HG03060 (cell line): ENCODE measurements around the gene CACNA1G.

Experiments
- ATAC-seq: cut with Tn5 transposase; IDR thresholded peaks from one replicate; pipeline ENCODE4 v1.9.1; 2021; ENCODE audit warnings: low read depth, moderate number of reproducible peaks; ENCODE audit not compliant: unreplicated experiment

CACNA1G gene

DNA sequence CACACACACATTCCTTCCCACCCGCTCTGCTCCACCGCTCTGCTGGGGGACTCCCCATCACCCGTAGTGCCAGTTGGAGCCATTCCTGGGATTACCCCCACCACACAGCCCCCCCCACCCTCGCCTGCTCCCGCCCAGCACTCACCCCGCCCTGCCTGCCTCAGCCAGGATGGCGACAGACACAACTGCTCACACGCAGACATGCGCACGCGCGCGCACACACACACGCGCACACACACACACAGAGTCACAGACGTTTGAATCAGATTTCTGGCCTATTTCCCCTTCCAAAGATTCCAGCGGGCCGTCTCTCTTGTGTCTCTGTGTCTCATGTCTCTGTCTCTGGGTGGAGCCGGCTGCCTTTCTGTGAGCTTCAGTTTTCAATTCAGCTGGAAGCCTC is 4.4 kb downstream of the CACNA1G start:
- no peak for ATAC-seq

DNA sequence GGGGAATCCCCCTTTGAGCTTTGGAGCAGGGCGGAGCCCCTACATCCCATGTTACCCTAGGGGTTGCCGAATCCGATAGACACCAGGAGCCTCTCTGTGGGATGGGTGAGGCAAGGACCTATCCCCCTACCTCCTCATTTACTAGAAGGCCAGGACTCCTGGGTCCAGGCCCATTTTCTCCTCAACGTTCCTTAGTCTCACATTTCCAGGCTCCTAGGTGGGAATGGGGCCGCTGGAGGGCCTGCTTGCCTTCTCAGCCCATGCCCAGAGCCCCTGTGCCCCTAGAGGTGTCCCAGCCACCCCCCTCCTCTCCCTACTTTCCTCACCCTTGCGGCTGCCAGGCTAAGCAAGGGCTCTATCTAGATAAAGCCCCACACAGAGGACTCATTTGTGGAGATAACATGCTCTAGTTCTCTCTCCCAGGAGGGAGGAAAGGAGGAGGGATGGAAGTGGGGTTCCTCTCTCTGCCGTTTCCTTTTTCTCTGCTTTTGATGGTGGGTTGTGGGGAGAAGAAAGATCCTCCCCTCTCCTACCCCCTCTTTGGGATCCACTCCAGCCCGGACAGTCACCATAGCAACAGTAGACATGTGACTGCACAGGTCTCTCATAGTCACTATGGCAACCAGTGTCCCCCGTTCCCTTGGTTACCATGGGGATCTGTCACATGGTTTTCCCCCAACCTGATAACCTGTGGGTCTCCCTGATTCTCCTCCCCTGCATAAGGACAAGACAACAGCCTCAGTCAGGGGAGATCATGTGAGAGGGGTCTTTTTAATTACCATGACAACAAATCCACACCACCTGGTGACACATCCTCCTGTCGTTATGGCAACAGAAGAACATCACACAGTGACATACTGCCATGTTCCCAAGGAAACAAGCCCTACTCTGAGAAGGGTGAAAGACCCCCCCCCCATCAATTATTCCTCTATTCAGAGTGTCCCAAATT is 5.2 kb downstream of the CACNA1G start:
- no peak for ATAC-seq

DNA sequence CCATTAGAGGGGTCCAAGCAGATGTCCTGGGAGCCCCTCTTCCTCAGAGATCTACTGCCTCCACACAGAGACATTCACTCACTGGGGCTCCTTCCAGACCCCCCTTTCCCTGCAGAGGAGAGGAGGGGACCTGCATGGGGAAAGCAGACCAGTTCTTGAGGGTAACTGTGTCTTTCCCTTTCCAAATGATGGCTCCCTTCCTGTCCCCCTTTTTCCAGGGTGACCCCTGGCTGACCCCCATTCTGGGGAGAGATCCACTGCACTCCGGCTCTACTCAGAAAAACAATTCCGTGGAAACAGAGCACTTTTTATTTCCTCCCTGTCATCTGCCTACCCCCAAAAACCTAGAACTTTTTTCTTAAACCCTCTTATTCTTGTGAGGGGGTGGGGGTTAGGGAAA is 6.4 kb downstream of the CACNA1G start:
- no peak for ATAC-seq

DNA sequence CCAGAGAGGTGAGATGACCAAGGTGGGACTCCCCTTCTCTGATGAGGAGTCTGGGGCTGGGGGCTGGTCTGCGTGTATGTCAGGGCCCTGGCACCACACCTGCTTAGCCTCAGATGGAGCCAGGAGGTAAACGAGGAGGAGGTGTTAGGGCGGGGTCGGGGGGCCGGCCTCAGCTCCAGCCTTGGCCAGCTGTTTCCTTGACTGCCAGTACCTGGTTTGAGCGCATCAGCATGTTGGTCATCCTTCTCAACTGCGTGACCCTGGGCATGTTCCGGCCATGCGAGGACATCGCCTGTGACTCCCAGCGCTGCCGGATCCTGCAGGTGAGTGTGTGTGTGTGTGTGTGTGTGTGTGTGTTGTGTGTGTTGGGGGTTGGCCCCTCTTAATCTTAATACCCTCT is 8.1 kb downstream of the CACNA1G start:
- no peak for ATAC-seq

DNA sequence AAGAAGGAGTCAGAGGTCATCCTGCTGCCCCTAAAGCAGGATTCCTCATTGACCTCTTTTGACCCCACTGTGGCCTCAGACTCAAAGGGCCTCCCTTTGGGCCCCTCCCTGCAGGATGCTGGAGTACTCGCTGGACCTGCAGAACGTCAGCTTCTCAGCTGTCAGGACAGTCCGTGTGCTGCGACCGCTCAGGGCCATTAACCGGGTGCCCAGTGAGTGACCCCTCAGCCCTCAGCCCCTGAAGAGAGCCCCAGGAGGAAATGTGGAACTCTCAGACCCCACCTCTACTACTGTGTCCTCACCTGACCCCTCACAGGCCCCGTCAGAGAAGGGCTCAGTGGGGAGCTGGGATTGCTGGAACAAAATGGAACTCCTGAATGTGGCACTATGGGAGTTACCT is 9.1 kb downstream of the CACNA1G start:
- ATAC-seq: no peak

DNA sequence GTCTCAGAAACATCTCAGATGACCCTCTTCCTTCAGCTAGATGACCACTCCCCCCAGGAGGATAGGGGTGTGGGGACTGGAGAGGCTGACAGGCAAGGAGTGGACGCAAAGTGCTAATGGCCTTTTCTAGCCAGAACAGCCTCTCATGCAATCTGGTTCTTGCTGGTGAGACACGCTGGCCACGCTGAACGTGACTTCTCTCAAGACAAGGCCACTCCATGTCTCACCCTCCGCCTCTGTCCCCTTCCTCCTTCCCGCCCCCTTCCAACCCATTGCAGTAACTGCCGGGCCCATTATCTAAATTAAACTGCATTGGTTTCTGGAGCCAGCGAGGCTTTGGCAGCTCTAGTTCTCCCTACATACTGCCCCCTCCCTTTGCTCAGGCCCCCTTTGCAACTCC is 9.5 kb downstream of the CACNA1G start:
- no peak for ATAC-seq

DNA sequence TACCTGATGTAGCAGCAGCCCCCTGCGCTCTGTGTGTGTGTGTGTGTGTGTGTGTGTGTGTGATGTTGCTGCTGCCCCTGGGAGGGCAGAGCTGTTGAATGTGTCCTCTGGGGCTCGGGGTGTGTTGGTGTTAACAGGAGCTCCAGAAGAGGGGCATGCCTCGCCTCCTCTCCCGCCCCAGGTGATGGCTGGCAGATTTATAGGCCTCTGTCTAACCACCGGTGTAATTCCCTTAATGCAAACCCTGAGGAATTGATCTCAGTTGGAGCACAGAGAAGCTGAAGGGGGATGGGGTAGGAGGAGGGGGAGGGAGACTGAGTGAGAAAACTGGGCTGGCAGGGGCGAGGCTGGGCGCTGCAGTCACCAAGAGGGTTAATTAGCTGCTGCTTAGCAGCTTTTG is 10.0 kb downstream of the CACNA1G start:
- ATAC-seq: no peak

DNA sequence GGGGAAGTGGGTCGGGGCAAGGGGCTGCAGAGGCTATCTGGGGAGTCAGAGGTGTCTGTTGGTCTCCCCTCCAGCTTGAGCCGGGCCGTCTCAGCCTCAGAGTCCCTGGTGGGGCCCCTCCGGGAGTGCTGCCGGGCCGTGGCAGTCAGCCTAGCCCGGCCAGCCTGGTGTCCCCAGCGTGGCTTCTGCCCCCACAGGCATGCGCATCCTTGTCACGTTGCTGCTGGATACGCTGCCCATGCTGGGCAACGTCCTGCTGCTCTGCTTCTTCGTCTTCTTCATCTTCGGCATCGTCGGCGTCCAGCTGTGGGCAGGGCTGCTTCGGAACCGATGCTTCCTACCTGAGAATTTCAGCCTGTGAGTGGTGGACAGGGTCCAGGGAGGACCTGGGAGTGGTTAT is 11.2 kb downstream of the CACNA1G start:
- ATAC-seq: no peak

DNA sequence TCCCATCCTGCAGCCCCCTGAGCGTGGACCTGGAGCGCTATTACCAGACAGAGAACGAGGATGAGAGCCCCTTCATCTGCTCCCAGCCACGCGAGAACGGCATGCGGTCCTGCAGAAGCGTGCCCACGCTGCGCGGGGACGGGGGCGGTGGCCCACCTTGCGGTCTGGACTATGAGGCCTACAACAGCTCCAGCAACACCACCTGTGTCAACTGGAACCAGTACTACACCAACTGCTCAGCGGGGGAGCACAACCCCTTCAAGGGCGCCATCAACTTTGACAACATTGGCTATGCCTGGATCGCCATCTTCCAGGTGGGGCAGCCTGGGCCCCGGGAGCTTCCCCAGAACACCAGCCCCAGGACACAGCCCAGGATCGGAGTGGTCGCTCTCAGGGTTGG is 12.0 kb downstream of the CACNA1G start:
- no peak for ATAC-seq

DNA sequence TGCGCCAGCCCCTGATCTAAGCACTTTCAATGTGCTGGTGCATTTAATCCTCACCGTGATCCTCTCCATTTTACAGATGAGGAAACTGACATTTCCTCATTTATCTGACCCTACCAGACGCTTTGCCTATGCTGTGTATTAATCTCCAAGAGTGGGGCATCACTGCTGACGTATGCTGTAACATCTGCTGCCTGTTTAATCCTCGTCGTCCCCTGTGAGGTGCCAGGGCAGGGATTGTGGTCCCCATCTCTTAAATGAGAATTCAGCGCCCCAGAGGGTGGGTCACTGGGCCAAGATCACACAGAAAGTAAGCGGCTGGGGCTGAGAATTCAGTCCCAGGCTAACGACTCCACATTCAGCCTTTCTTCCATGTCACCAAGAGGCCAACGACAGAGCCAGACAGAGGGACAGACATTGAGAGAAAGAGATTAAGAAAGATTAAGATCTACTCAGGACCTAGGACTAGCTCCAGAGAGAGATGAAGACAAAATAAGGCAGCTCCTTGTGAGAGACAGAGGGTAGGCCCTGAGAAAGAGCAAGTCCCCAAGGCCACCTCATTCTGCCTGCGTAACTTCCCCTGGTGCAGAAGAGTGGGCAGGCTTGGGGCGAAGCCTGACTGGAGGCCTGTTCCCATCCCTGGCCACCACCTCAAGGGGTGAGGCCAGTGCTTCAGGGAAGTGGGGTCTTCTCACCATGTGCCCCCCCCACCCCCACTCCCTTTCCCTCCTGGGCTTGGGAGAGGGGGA is 13.5 kb downstream of the CACNA1G start:
- no peak for ATAC-seq

DNA sequence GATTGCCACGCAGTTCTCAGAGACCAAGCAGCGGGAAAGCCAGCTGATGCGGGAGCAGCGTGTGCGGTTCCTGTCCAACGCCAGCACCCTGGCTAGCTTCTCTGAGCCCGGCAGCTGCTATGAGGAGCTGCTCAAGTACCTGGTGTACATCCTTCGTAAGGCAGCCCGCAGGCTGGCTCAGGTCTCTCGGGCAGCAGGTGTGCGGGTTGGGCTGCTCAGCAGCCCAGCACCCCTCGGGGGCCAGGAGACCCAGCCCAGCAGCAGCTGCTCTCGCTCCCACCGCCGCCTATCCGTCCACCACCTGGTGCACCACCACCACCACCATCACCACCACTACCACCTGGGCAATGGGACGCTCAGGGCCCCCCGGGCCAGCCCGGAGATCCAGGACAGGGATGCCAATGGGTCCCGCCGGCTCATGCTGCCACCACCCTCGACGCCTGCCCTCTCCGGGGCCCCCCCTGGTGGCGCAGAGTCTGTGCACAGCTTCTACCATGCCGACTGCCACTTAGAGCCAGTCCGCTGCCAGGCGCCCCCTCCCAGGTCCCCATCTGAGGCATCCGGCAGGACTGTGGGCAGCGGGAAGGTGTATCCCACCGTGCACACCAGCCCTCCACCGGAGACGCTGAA is 15.2 kb downstream of the CACNA1G start:
- ATAC-seq: no peak

DNA sequence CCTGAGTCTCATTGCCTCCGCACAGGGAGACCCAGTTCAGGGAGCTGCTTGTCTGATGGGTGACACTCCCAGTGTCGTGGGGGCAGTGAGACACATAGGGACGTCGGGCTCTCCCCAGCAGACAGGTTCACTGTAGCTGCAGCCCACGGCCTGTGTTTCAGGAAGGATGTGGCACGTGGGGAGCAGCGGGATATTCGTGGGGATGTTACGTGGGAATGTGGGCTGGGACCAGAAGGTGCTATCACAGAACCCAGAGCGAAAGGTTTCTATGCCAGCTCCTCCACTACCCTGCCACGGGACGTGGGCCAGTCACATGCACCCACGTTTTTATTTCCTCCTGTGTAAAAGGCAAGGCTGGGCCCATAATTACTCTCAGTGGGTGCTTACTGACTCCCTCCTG is 16.3 kb downstream of the CACNA1G start:
- ATAC-seq: no peak

DNA sequence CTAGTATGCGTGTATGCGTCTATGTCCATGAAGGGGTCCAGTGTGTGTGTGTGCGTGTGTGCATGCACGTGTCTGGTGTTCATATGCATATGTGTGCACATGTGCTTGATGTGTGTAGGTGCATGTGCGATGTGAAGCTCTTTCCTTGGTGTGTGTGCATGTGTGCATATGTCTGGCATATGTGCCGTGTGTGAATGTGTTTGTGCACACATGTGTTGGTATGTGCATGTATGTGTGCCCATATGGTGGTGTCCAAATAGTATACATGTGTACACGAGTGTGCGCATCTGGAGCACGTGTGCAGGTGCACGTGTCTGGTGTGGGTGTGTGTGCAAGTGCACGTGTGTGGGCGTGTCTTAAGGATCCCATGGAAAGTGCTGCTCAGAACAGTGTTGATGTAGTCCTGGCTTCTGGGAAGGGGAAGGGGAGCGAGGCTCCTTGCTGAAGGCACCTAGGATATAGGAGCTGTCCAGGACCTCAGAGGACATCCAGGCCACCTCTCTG is 17.0 kb downstream of the CACNA1G start:
- ATAC-seq: no peak

DNA sequence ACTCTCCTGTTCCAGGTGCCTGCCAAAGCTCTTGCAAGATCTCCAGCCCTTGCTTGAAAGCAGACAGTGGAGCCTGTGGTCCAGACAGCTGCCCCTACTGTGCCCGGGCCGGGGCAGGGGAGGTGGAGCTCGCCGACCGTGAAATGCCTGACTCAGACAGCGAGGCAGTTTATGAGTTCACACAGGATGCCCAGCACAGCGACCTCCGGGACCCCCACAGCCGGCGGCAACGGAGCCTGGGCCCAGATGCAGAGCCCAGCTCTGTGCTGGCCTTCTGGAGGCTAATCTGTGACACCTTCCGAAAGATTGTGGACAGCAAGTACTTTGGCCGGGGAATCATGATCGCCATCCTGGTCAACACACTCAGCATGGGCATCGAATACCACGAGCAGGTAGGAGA is 17.7 kb downstream of the CACNA1G start:
- no peak for ATAC-seq

DNA sequence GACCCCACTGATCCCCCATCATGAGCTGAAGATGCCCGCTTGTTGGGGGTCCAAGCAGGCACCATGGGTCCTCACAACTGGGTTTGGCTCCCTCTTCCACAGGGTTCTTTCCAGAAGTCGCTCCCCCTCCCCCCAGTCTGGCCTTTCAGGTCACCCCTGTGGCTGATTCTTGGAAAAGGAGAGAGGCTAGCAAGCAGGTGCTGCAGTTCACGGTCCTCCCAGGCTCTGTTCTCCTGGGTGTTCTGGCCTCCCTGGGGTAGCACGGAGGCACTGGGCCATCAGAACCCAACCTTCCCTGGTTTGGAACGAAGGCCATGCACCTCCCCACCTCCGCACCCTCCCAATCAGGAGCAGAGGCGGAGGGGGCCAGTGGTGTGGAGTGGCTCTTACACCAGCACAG is 18.9 kb downstream of the CACNA1G start:
- no peak for ATAC-seq

DNA sequence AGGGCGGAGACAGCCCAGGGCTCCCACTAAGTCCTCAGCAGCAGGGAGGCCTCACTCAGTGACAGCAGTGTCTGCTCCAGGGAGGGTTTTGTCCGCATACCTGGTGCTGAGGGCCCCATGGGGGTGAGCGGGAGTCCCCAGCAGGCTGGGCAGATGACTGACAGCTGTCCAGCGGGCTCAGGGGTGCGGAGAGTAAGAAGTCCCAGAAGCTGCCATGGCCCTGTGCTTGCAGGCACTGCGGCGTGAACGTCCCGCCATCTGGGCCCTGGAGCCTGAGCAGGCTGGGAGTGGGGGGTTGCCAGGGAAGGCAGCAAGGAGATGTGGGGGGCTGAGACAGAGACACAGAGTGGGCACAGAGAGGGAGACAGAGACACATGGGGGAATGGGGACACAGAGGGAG is 20.1 kb downstream of the CACNA1G start:
- ATAC-seq: no peak

DNA sequence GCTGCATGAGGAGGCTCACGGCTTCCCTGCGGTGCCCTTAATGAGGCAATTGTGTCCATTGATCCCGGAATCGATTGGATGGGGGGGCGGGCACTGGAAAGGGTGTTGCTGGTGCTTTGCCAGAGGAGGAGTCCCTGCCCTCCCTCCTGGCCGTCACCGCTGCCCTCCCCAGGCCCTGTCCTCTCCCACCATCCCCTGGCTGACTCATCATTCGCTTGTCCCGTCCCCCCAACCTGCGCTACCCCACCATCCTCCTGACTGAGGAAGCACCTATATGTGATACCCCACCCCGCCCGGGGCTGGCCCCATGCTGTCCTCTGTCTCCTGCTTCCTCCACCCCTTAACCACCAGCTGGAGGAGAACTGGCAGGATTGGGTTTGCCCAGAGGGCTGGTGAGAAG is 20.8 kb downstream of the CACNA1G start:
- no peak for ATAC-seq

DNA sequence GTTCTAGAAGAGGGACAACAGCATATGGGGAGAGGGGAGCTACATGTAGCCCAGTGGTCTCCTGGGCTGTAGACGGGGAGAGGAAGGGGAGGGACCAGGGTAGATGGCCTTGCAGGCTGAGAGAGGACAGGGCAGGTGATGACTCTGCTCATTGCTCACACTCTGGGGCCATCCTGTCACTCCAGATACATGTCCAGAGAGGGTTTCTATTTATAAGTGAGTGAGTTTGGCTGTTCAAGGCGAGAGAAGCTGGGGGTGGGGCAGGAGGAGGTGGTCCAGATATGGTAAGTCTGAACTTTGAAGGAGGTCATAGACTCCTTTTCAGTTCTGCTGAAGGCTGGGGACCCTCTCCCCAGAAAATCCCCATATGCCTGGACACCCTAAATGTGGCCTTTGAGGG is 22.2 kb downstream of the CACNA1G start:
- no peak for ATAC-seq

DNA sequence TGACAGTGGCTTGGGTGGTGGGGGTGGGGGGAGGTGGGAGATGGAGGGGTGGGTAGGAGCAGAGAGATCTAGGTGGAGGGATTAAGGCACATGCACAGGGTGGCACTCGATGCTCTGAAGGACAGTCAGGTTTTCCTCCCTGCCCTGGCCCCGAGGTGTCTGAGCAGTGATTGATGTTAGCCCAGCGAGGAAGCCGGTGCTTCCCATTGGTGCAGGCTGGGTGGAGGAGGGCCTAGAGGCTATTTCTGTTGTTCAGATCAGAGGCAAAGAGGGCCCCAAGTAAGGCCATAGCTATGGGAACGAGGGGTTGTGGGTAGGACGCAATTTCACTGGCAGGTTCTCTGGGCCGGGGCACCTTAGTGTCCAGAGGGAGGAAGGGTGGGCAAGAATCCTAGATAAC is 23.1 kb downstream of the CACNA1G start:
- no peak for ATAC-seq

DNA sequence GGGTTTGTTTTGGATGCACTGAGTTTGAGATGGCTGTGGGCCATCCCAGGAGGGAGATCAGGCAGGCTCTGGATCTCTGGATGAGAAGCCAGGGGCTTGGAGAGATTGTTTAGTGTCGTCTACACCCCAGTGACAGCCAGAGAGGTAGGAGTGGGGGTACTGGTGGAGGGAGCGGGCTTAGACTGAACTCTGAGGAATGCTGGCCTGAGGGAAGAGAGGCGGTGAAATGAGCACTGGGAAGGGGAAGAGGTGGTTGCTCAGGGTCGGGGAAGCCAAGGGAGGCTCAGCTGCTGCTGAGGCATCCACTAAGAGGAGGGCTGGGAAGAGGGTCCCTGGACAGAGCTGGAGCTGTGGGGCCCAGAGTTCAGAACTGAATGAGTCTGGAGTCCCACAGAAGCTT is 23.6 kb downstream of the CACNA1G start:
- ATAC-seq: no peak

DNA sequence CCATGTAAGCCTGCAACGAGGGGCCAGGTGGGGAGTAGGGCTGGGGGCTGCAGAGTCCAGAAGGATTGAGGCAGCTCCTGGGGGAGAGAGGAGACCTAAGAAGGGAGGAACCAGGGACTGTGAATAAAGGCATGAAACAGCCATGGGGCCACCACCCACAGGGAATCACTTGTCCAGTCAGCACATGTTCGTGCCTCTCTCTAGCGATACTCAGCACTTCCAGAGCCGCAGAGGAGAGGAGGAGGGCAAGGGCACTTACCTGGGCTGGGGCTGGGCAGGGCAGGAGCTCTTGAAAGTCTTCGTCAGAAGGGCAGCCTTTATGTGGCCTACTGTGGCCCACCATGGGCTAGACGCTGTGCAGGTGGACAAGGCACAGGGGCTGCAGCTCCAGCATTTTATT is 24.2 kb downstream of the CACNA1G start:
- ATAC-seq: no peak
